ENCODE measurements around the gene KRTAP5-7.

DNA sequence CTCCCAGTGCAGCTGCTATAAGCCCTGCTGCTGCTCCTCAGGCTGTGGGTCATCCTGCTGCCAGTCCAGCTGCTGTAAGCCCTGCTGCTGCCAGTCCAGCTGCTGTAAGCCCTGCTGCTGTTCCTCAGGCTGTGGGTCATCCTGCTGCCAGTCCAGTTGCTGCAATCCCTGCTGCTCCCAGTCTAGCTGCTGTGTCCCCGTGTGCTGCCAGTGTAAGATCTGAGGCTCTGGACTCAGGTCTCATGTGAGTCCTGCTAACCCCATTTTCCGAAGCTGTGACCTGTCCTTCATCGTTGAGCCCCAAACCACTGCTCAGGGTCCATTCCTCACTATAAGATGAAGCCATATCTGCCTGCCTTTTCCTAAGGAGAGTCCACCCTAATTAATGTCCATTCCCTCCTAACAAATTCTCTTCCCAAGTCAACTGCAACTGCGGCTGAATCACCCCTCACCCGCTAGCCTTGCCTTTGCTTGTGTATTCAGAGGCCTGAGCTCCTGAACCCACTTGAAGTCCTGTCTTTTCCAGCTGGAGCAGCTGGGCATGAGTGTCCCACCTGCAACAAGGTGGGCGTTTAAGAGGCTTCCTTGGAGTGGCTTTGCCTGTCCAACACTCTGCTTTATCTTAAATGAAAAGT, 626 bp downstream of the KRTAP5-7 start:
- TF ChIP-seq POLR2AphosphoS5 (IDR thresholded peaks at IDR 0.05; ENCODE audit: insufficient read depth, low read depth, low read length) (no peak), EZH2 (IDR thresholded peaks at IDR 0.05; ENCODE audit: borderline replicate concordance, low read depth, low read length, severe bottlenecking) (no peak), CTCF (IDR thresholded peaks at IDR 0.05; ENCODE audit: extremely low read depth in 1 of 2, insufficient read depth in 1 of 2, low read depth in 1 of 2, low read length in 2 of 2) (no peak), POLR2A (IDR thresholded peaks at IDR 0.05; ENCODE audit: low read depth, low read length) (no peak)

All from endothelial cell of umbilical vein (primary cell).